ENCODE results near the gene DOCK1.

- TF ChIP-seq POLR2A (IDR thresholded peaks at IDR 0.05) (no peak), CTCF (IDR thresholded peaks at IDR 0.05) (no peak), POLR2AphosphoS5 (IDR thresholded peaks at IDR 0.05) (no peak), EP300 (IDR thresholded peaks at IDR 0.05) (no peak)
Observed at GRCh38 chr10:127094984-127095383, 189.8 kb downstream of the DOCK1 start.
